Naive B cell (primary cell): ENCODE results near the gene SHF. TPM values are rescaled to one million over a fixed set of nuclear protein-coding genes. Genes with fewer than 3 reads are reported as not detected.

ENCODE experiments used
- ATAC-seq, 2 donors: fragments of 150-1000 bp; cut with Tn5 transposase; 2 replicates each; pipeline ENCODE4 v1.10.0; 2021; ENCODE audit warnings: low read depth in 2 of 2, mild to moderate bottlenecking in 2 of 2, moderate library complexity in 2 of 2
- DNase-seq: peaks from one replicate; pipeline ENCODE4 v3.0.0; 2022
- H3K27ac Mint-ChIP-seq, 6 donors: one replicate each; pipeline ENCODE4 v1.8.0; 2020 to 2022; ENCODE audit warnings: mild to moderate bottlenecking in 6 of 6, mixed read lengths in 6 of 6, moderate library complexity in 5 of 6, inconsistent platforms in 2 of 6
- H3K27me3 Mint-ChIP-seq, 3 donors: one replicate each; pipeline ENCODE4 v1.8.0; 2021 to 2022; ENCODE audit warnings: mixed read lengths in 3 of 3, mild to moderate bottlenecking in 1 of 3
- H3K36me3 Mint-ChIP-seq, 2 donors: one replicate each; pipeline ENCODE4 v1.8.0; 2020 to 2022; ENCODE audit warnings: mixed read lengths in 2 of 2, inconsistent platforms in 1 of 2, mild to moderate bottlenecking in 1 of 2
- H3K4me1 Mint-ChIP-seq, 3 donors: one replicate each; pipeline ENCODE4 v1.8.0; 2020 to 2022; ENCODE audit warnings: mixed read lengths in 3 of 3, inconsistent platforms in 1 of 3, mild to moderate bottlenecking in 1 of 3, moderate library complexity in 1 of 3
- H3K4me3 Mint-ChIP-seq, 8 donors: one replicate each; pipeline ENCODE4 v1.8.0; 2020 to 2022; ENCODE audit warnings: mild to moderate bottlenecking in 8 of 8, mixed read lengths in 8 of 8, moderate library complexity in 8 of 8, inconsistent platforms in 2 of 8
- H3K9me3 Mint-ChIP-seq, 7 donors: one replicate each; pipeline ENCODE4 v1.8.0; 2020 to 2022; ENCODE audit warnings: mixed read lengths in 7 of 7, mild to moderate bottlenecking in 5 of 7, inconsistent platforms in 2 of 7, moderate library complexity in 1 of 7
- polyA plus RNA-seq, 6 donors: library from polyadenylated mRNA; unstranded; fragments of 300-500 nt; fragmentation: Illumina TruSeq; gene quantifications; one replicate each; pipeline ENCODE4 v1.2.3, GENCODE V29; 2021; ENCODE audit warnings: low read depth in 6 of 6

The SHF gene
- polyA plus RNA-seq, 6 donors from 2014 or later, result 0.77 to 3.2 (median 1.8) TPM

- Mint-ChIP-seq H3K27me3 (peaks cover 53 to 83% (median 77%) of the 10 kb centered on the region in 3 donors), H3K9me3 (peaks cover 0 to 2% (median 0%) of the 10 kb centered on the region in 7 donors), H3K4me3 (peak overlapping the region in 1 of 8 donors; percentile 35), H3K4me1 (peaks cover 17 to 31% (median 20%) of the 10 kb centered on the region in 3 donors), H3K36me3 (peaks cover 0 to 13% of the 10 kb centered on the region in 2 donors), H3K27ac (peak overlapping the region in 1 of 6 donors; percentile 86)
- DNase-seq, result no peak
- no peak for ATAC-seq
These were observed 54.8 kb downstream of the SHF start for GRCh38 chr15:45132844-45133560.

DNA sequence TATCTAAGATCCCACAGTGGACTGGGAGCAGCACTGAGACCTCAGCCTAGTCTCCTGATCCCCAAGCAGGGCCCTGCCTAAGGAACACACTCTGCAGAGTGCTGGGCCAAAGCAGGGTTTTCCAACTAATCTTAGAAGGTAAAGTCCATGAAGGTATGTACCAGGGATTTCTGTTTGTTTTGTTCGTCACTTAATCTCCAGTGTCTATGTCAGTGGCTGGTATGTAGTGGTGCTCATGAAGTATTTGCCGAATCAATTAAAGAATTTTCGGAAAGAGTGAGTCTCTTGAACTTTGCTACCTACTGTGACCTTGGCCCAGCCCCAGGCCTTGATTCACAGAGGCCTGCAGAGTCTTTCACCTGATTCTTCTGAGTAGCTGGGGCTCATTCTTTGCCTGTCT lies 56.3 kb downstream of the SHF start:
- ATAC-seq (no peak), DNase-seq (no peak)
- Mint-ChIP-seq H3K4me1 (peaks cover 14 to 29% (median 18%) of the 10 kb centered on the region in 3 donors), H3K27me3 (peaks cover 60 to 81% (median 76%) of the 10 kb centered on the region in 3 donors), H3K4me3 (peak overlapping the region in 1 of 8 donors; percentile 41), H3K9me3 (peaks cover 0 to 1% (median 0%) of the 10 kb centered on the region in 7 donors), H3K27ac (no peak overlapping the region), H3K36me3 (peaks cover 0 to 13% of the 10 kb centered on the region in 2 donors)

DNA sequence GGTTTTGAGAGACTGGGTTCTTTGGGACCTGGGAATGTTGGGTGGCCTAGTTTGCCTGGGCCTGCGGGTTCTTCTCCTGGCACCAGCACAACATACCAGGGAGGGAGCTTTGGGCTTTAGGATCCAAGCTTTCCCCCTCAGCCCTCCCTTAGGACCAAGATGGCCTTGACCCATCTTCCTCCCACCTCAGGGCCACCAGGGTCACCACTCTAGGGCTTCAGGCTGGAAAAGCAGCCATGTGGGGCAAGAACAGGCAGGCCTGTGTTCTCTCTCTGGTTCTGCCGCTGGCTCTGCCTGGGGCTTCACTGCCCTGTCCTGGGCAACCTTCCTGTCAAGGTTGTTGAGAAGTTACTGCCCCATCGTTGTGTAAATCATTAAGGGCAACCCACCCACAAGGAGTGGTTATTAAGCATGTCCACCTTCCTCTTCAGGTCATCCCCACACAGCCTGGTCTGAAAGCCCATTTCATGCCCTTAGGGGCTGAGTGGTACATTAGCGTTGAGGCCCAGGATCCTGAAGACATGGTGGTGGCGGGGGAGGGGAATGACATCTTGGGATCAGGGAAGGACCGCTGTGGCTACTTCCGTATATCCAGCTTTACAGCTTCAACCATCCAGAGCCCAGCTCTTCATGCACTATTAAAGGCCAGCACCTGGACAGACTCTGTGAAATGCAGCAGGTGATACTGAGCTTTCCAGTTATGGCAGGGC lies 57.3 kb downstream of the SHF start:
- peaks cover 9 to 24% (median 13%) of the 10 kb centered on the region in 3 donors for H3K4me1 Mint-ChIP-seq
- peaks cover 64 to 85% (median 81%) of the 10 kb centered on the region in 3 donors for H3K27me3 Mint-ChIP-seq
- H3K27ac Mint-ChIP-seq, result peak overlapping the region in 2 of 6 donors; percentile 12 to 43
- H3K36me3 Mint-ChIP-seq, result peaks cover 0 to 13% of the 10 kb centered on the region in 2 donors
- peak overlapping the region in 7 of 8 donors; percentile 14 to 78 (median 66) for H3K4me3 Mint-ChIP-seq
- no peak for DNase-seq
- ATAC-seq, result no peak
- peaks cover 0 to 1% (median 0%) of the 10 kb centered on the region in 7 donors for H3K9me3 Mint-ChIP-seq

GRCh38 chr15:45129651-45130129 lies 58.1 kb downstream of the SHF start, which contains the start of the genes DUOX1 and DUOXA1:
DUOX1 (plus strand) TSS chr15:45129994; CDS start chr15:45131967, 1,973 bp downstream.
DUOXA1 (minus strand) TSS chr15:45129879; CDS start chr15:45123014, 6,865 bp downstream.
- DNase-seq, result no peak
- ATAC-seq, result peak; percentile 72 to 77
- H3K36me3 Mint-ChIP-seq, result peaks cover 0 to 10% of the 10 kb centered on the region in 2 donors
- peaks cover 8 to 21% (median 10%) of the 10 kb centered on the region in 3 donors for H3K4me1 Mint-ChIP-seq
- peaks cover 68 to 89% (median 84%) of the 10 kb centered on the region in 3 donors for H3K27me3 Mint-ChIP-seq
- H3K4me3 Mint-ChIP-seq, result peak within 1 kb of the TSS; percentile 42 to 81 (median 68)
- peak within 1 kb of the TSS in 2 of 6 donors; percentile 12 to 43 for H3K27ac Mint-ChIP-seq
- peaks cover 0 to 1% (median 0%) of the 10 kb centered on the region in 7 donors for H3K9me3 Mint-ChIP-seq

GRCh38 chr15:45128971-45129639 lies 58.7 kb downstream of the SHF start:
- ATAC-seq (no peak), DNase-seq (no peak)
- H3K27ac Mint-ChIP-seq, result no peak overlapping the region
- H3K9me3 Mint-ChIP-seq, result peaks cover 0 to 1% (median 0%) of the 10 kb centered on the region in 7 donors
- H3K27me3 Mint-ChIP-seq, result peaks cover 65 to 85% (median 79%) of the 10 kb centered on the region in 3 donors
- peak overlapping the region in 7 of 8 donors; percentile 43 to 81 (median 59) for H3K4me3 Mint-ChIP-seq
- peaks cover 0 to 5% of the 10 kb centered on the region in 2 donors for H3K36me3 Mint-ChIP-seq
- peaks cover 2 to 17% (median 4%) of the 10 kb centered on the region in 3 donors for H3K4me1 Mint-ChIP-seq

DNA sequence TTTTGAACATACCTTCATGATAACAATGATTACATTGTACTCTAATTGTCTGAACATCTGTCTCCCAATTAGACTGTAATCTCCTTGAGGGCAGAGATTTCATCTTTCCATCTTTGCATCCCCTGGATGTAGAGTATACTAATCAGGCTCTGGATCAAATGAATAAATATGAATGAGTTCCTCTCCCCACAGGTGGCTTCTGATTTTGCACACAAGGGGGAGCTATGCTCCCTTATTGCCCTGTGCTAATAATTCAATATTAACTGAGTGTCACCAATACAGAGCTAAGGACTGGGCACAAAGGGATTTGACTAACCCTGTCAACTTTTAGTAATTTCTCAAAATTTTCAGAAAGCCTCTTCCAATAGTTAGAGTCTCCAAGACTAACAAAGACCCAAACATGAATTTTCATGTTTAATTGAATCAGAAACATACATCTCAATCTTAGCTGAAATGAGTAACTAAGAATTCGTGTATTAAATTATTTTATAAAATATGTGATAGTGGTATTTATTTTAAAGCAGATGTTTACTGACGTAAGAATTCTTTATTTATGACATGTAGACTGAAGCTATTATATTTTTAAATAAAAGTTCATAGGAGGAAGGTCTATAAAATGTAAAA lies 61.1 kb downstream of the SHF start:
- DNase-seq (no peak), ATAC-seq (peak; percentile 73 to 81)
- Mint-ChIP-seq H3K36me3 (no peaks in the 10 kb centered on the region), H3K27me3 (peaks cover 53 to 73% (median 72%) of the 10 kb centered on the region in 3 donors), H3K4me1 (peaks cover 0 to 15% (median 4%) of the 10 kb centered on the region in 3 donors), H3K27ac (no peak overlapping the region), H3K4me3 (no peak overlapping the region), H3K9me3 (peaks cover 0 to 1% (median 0%) of the 10 kb centered on the region in 7 donors)

DNA sequence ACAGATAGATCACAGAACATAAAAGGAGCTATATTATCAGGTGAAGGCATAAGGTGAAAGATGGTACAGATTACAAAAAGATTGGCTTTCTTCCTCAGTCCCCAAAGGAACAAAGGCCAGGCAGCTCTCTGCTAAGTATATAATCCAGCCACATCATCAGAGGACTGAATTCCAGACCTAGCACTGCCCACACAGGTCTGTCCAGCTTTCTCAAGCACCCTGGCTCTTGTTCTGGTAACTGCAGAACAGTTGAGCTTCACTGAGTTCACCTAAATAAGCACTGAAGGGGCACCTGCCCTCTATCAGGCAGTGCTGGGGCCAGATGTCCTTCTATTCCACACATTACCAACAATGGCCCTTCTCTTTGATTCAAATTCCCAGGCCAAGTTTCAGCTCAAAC lies 64.4 kb downstream of the SHF start:
- Mint-ChIP-seq H3K36me3 (no peaks in the 10 kb centered on the region), H3K27me3 (peaks cover 59 to 74% (median 72%) of the 10 kb centered on the region in 3 donors), H3K9me3 (no peaks in the 10 kb centered on the region), H3K4me1 (peaks cover 0 to 3% (median under 1%) of the 10 kb centered on the region in 3 donors), H3K4me3 (no peak overlapping the region), H3K27ac (no peak overlapping the region)
- DNase-seq (no peak), ATAC-seq (no peak)

- H3K9me3 Mint-ChIP-seq, result peaks cover 0 to 2% (median 0%) of the 10 kb centered on the region in 7 donors
- DNase-seq (no peak), ATAC-seq (no peak)
- no peak overlapping the region for H3K4me3 Mint-ChIP-seq
- peaks cover 59 to 74% (median 72%) of the 10 kb centered on the region in 3 donors for H3K27me3 Mint-ChIP-seq
- peaks cover 5 to 8% (median 5%) of the 10 kb centered on the region in 3 donors for H3K4me1 Mint-ChIP-seq
- H3K27ac Mint-ChIP-seq, result no peak overlapping the region
- H3K36me3 Mint-ChIP-seq, result no peaks in the 10 kb centered on the region
These were observed 65.0 kb downstream of the SHF start for GRCh38 chr15:45122719-45123118.

DNA sequence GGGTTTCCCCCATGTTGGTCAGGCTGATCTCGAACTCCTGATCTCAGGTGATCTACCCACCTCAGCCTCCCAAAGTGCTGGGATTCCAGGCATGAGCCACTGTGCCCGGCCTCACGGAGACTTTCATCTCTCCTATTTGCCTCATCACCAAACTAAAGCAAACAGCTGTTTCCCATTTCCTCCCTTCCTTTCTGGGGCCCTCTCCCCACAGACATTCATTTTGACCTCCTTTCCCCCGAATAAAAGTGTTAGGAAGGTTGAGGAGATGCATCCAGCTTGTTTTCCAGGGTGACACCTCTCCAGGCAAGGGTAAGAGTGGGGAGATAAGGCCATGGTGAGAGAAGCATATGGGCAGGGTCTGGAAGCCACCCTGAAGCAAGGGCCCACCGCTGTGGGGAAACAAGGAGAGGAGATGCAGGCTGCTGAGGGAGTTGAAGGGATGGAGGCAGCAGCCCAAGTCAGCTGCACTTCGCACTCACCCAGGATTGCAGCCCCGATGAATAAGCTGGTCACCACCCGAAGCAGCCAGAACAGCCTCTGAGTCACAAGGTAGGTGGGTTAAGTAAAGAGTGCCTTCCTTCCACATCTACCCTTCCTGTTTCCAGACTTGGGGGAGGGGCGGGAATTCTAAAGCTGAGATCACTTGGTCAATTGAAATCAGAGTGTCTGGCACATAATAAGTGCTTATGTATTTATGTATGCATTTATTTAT lies 65.9 kb downstream of the SHF start:
- no peak overlapping the region for H3K4me3 Mint-ChIP-seq
- H3K36me3 Mint-ChIP-seq, result no peaks in the 10 kb centered on the region
- no peak for ATAC-seq
- H3K27me3 Mint-ChIP-seq, result peaks cover 61 to 80% (median 77%) of the 10 kb centered on the region in 3 donors
- H3K9me3 Mint-ChIP-seq, result peaks cover 0 to 2% (median 0%) of the 10 kb centered on the region in 7 donors
- no peak for DNase-seq
- H3K4me1 Mint-ChIP-seq, result peaks cover 12 to 16% (median 14%) of the 10 kb centered on the region in 3 donors
- no peak overlapping the region for H3K27ac Mint-ChIP-seq

- no peaks in the 10 kb centered on the region for H3K36me3 Mint-ChIP-seq
- peaks cover 60 to 82% (median 79%) of the 10 kb centered on the region in 3 donors for H3K27me3 Mint-ChIP-seq
- DNase-seq, result no peak
- ATAC-seq, result no peak
- H3K27ac Mint-ChIP-seq, result peak overlapping the region in 1 of 6 donors; percentile 46
- H3K9me3 Mint-ChIP-seq, result peaks cover 0 to 2% (median 0%) of the 10 kb centered on the region in 7 donors
- peaks cover 12 to 25% (median 22%) of the 10 kb centered on the region in 3 donors for H3K4me1 Mint-ChIP-seq
- H3K4me3 Mint-ChIP-seq, result no peak overlapping the region
These were observed 66.7 kb downstream of the SHF start for GRCh38 chr15:45121020-45121419.

DNA sequence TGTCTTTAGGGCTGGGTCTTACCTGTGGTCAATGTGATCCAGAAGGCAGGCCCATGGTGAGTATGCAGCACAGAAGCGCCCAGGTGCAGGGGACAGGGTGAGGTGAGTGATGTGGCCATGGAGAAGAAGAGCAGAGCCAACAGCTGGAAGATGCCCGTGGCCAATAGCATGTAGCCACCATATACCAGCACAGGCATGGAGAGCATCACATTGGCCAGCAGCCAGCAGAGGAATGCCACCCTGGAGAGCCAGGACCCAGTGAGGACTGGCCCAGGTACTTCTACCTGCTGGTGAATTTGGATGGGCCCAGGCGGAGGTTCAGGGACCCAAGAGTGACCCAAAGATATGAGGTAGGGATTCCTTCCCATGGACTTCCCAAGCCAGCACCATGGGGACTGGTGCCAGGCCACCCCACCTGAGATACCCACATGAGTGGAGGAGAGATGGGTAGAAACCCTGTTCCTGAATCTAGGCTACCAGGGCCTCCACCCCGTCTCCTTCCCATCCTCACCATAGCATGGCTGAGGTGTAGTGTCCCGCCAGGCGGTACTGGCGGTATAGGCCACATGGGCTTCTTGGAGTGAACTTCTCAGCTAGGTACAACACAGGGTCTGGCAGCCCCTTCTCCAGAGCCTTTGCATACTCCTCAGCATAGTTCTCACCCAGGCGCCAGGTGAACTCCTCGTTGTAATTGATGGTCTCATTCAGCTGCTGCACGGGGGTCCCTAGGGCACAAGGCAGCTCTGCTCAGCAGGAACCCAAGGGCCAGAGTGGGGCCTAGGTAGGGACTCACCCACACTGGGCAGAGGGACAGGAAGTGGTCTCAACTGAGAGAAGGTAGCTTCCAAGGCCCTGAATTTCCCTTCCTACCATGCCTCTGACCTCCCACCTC lies 67.4 kb downstream of the SHF start:
- no peak for ATAC-seq
- Mint-ChIP-seq H3K9me3 (peaks cover 0 to 3% (median 0%) of the 10 kb centered on the region in 7 donors), H3K36me3 (no peaks in the 10 kb centered on the region), H3K27me3 (peaks cover 60 to 82% (median 79%) of the 10 kb centered on the region in 3 donors), H3K4me3 (no peak overlapping the region), H3K27ac (no peak overlapping the region), H3K4me1 (peaks cover 16 to 30% (median 29%) of the 10 kb centered on the region in 3 donors)
- DNase-seq, result no peak
